Type B pancreatic cell (in vitro differentiated cells): Measurements from ENCODE around the gene PTPRM. TPM values are rescaled to one million over a fixed set of nuclear protein-coding genes. Genes with fewer than 3 reads are reported as not detected.

Experiments used
- DNase-seq: peaks from one replicate; pipeline ENCODE4 v3.0.0; 2021; ENCODE audit warnings: mixed read lengths; ENCODE audit not compliant: unreplicated experiment; ENCODE audit errors: extremely low spot score
- H3K27ac Mint-ChIP-seq: 2 replicates; pipeline ENCODE4 v1.8.0; 2021; ENCODE audit warnings: mild to moderate bottlenecking, mixed read lengths
- H3K27me3 Mint-ChIP-seq: 2 replicates; pipeline ENCODE4 v1.8.0; 2021; ENCODE audit warnings: mixed read lengths
- H3K36me3 Mint-ChIP-seq: 2 replicates; pipeline ENCODE4 v1.8.0; 2021; ENCODE audit warnings: mixed read lengths
- H3K4me1 Mint-ChIP-seq: one replicate; pipeline ENCODE4 v1.8.0; 2021; ENCODE audit warnings: mixed read lengths; ENCODE audit not compliant: unreplicated experiment
- H3K4me3 Mint-ChIP-seq: 2 replicates; pipeline ENCODE4 v1.8.0; 2021; ENCODE audit warnings: mild to moderate bottlenecking, mixed read lengths
- H3K9me3 Mint-ChIP-seq: 2 replicates; pipeline ENCODE4 v1.8.0; 2021; ENCODE audit warnings: mixed read lengths
- total RNA-seq: library from RNA; stranded (reverse); gene quantifications from 2 replicates; pipeline ENCODE4 v1.2.1, GENCODE V29; 2021; ENCODE audit warnings: low replicate concordance
- TF ChIP-seq, protein P1 (sequence below): fragments of 200-600 bp; sonication (generic); conservative IDR thresholded peaks from 2 replicates; pipeline ENCODE4 v1.5.0; 2021; ENCODE audit warnings: antibody characterized with exemption, mild to moderate bottlenecking

The PTPRM gene
- total RNA-seq, 1 donor from 2014 or later: 18.6 TPM

DNA sequence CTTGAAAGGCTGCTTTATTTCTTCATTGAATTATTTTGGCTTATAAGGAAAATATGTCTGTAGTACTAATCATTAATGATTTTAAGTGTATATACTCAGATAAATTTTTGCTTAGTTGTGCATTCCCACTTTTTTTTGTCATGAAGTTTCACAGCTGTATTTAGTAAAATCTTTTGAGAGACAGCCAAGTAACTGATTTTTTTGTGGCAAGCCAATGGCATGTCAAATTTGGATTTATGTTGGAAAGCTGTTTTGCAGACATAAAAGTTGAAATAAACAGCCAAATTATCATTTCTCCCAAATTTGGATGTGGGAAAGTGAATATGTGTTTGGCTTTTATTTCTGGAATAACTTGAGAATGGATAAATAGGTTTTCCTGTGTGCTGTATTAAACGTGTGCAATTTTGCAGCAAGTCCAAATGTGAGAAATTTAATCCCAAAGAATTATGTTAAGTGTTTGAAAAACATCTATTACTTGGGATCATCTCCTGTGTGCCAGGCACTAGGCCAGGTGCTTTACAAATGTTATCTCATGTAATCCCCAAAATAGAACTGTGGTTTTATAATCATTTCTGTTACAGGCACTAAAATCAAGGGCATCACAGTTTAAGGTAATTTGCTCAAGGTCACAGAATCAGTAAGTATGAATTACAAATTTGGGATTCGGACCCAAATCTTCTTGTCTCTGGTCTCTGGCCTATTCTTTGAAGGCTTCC is 160.4 kb downstream of the PTPRM start:
- H3K27ac Mint-ChIP-seq: no peak overlapping the region
- H3K4me1 Mint-ChIP-seq: no peaks in the 10 kb centered on the region
- H3K36me3 Mint-ChIP-seq: no peaks in the 10 kb centered on the region
- no peak for DNase-seq
- no peaks in the 10 kb centered on the region for H3K9me3 Mint-ChIP-seq
- TF ChIP-seq, protein P1, sequence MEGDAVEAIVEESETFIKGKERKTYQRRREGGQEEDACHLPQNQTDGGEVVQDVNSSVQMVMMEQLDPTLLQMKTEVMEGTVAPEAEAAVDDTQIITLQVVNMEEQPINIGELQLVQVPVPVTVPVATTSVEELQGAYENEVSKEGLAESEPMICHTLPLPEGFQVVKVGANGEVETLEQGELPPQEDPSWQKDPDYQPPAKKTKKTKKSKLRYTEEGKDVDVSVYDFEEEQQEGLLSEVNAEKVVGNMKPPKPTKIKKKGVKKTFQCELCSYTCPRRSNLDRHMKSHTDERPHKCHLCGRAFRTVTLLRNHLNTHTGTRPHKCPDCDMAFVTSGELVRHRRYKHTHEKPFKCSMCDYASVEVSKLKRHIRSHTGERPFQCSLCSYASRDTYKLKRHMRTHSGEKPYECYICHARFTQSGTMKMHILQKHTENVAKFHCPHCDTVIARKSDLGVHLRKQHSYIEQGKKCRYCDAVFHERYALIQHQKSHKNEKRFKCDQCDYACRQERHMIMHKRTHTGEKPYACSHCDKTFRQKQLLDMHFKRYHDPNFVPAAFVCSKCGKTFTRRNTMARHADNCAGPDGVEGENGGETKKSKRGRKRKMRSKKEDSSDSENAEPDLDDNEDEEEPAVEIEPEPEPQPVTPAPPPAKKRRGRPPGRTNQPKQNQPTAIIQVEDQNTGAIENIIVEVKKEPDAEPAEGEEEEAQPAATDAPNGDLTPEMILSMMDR: no peak
- no peaks in the 10 kb centered on the region for H3K27me3 Mint-ChIP-seq
- H3K4me3 Mint-ChIP-seq: no peak overlapping the region

DNA sequence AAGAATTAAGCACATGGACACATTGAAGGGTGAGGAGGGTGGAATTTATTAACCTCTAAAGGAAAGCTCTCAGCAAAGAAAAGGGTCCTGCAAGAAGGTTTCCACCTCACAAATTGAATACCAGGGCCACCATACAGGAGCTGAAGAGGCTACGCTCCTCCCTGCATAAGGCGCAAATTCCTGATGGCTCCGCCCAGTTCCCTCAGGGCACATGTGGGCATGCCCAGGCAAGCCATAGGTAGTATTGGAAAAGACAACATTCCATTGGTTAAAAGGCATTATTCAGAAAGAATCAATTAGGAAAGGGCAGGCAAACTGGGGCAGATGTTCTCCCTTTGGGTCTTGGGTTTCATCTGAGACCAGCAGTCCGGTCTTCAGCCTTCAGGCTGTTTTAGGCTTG is 161.2 kb downstream of the PTPRM start:
- Mint-ChIP-seq H3K27ac (no peak overlapping the region), H3K9me3 (no peaks in the 10 kb centered on the region), H3K36me3 (no peaks in the 10 kb centered on the region), H3K27me3 (no peaks in the 10 kb centered on the region), H3K4me3 (no peak overlapping the region), H3K4me1 (no peaks in the 10 kb centered on the region)
- TF ChIP-seq, protein P1: no peak
- DNase-seq: no peak

DNA sequence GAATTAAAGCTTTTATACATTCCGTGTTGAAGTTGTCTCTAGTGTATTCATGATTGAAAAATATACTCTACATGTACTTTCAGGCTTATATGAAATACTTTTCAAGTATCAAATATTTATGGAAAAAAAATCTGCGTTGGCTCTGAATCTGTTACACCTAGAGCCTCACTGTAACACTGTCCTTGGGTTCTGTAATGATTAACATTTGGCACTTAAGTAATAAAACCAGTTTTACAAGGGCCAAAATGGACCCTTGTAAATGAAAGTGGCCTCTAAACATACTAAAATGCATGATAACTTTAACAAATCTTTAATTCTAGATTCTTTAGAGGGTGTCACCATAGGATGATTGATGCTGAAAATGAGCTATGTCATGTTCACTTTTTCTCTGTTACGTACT is 162.8 kb downstream of the PTPRM start:
- no peak overlapping the region for H3K27ac Mint-ChIP-seq
- H3K4me1 Mint-ChIP-seq: no peaks in the 10 kb centered on the region
- no peak overlapping the region for H3K4me3 Mint-ChIP-seq
- TF ChIP-seq, protein P1: no peak
- no peaks in the 10 kb centered on the region for H3K27me3 Mint-ChIP-seq
- no peaks in the 10 kb centered on the region for H3K9me3 Mint-ChIP-seq
- DNase-seq: no peak
- no peaks in the 10 kb centered on the region for H3K36me3 Mint-ChIP-seq

DNA sequence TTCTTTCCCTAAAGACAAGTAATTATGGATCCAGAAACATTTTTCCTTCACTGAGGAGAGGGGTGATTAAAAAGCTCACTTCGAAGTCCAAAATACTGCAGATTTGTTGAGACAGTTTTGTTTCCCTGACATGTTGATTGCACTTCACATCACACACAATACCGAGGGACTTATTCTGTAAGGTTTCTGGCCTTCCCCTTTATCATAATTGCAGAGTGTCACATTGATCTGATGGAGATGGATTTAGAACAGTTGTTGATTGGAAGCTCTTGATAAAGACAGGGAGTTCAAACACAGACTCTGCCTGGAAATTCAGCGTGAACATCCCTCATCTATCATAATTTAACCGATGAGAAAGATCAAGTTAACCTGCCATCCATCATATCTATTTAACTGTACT is 163.6 kb downstream of the PTPRM start:
- Mint-ChIP-seq H3K27me3 (no peaks in the 10 kb centered on the region), H3K27ac (no peak overlapping the region), H3K36me3 (no peaks in the 10 kb centered on the region), H3K4me3 (no peak overlapping the region), H3K4me1 (no peaks in the 10 kb centered on the region), H3K9me3 (no peaks in the 10 kb centered on the region)
- no peak for DNase-seq
- TF ChIP-seq, protein P1: no peak

DNA sequence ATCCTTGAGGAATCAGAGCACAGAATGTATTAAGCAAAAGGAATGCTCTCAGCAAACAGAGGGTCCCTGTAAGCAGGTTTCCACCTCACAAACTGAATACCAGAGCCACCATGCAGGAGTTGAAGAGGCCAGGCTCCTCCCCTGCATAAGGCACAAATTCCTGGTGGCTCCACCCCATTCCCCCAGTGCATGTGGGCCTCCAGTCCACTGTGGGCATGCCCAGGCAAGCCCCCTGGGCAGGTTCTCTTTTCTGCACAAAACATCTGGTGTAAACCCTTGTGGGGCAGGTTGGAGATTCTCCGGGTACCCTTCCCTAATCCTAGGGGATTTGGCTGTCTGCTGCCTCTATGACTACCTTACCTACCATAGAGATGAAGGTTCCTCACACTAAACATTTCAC is 166.5 kb downstream of the PTPRM start:
- Mint-ChIP-seq H3K4me3 (no peak overlapping the region), H3K36me3 (no peaks in the 10 kb centered on the region), H3K9me3 (no peaks in the 10 kb centered on the region), H3K4me1 (no peaks in the 10 kb centered on the region), H3K27me3 (no peaks in the 10 kb centered on the region), H3K27ac (peak overlapping the region; percentile 15)
- TF ChIP-seq, protein P1: no peak
- DNase-seq: no peak
